ENCODE measurements around the gene ELP2. TPM values are rescaled to one million over a fixed set of nuclear protein-coding genes. Genes with fewer than 3 reads are reported as not detected.

ELP2 gene
- total RNA-seq, 1 experiment from 2014 or later: 137 TPM

GRCh38 chr18:36183987-36184386 is 54.3 kb downstream of the ELP2 start:
- H2BK12ac ChIP-seq (ENCODE audit: insufficient read length, low read depth, low read length): no peak overlapping the region
- Mint-ChIP-seq H3K27ac (no peak overlapping the region; a peak in 1 of 7 replicates), H3K27me3 (ENCODE audit: low read depth) (peaks cover 50% of the 10 kb centered on the region), H3K4me3 (no peak overlapping the region), H3K4me1 (peaks cover 36 to 38% of the 10 kb centered on the region in 2 experiments), H3K9me3 (no peaks in the 10 kb centered on the region; a peak in 1 of 5 replicates), H3K36me3 (ENCODE audit: insufficient read depth in 1 of 3, low read depth in 3 of 3) (no peaks in the 10 kb centered on the region)
- no peak overlapping the region for H3K4ac ChIP-seq (ENCODE audit: low read depth, low read length)
- H3K14ac ChIP-seq (ENCODE audit: insufficient read depth, low read length): no peak overlapping the region
- H3K27me3 ChIP-seq (ENCODE audit: insufficient read depth, low read length): peaks cover 5% of the 10 kb centered on the region; the same call in 1 of the 2 replicates
- no peak overlapping the region for H2AK5ac ChIP-seq (ENCODE audit: insufficient read length, low read length)
- peaks cover 11% of the 10 kb centered on the region for H3K23me2 ChIP-seq (ENCODE audit: insufficient read length, low read depth, low read length, poor library complexity, severe bottlenecking)
- H3K18ac ChIP-seq (ENCODE audit: insufficient read length, low read depth, low read length): no peak overlapping the region
- H2AFZ ChIP-seq (ENCODE audit: low read length): no peak overlapping the region
- no peak overlapping the region for H3K9ac ChIP-seq (ENCODE audit: extremely low read depth, insufficient read length, low read length)
- H4K20me1 ChIP-seq (ENCODE audit: control insufficient read depth, insufficient read depth, insufficient read length): no peaks in the 10 kb centered on the region
- H3T11ph ChIP-seq (ENCODE audit: low read length): no peak overlapping the region
- H3K9me3 ChIP-seq (ENCODE audit: control insufficient read depth, low read depth, low read length): no peaks in the 10 kb centered on the region
- H3K4me1 ChIP-seq (ENCODE audit: insufficient read depth, low read length): peaks cover 1% of the 10 kb centered on the region; the same call in 1 of the 2 replicates
- no peak overlapping the region for H3K27ac ChIP-seq (ENCODE audit: insufficient read length, low read depth, low read length)
- H2BK20ac ChIP-seq (ENCODE audit: low read depth, low read length, poor library complexity, severe bottlenecking): no peak overlapping the region
- H3K56ac ChIP-seq (ENCODE audit: insufficient read length, low read depth, low read length): no peak overlapping the region
- no peak overlapping the region for H2BK5ac ChIP-seq (ENCODE audit: insufficient read length, low read length)
- H2BK120ac ChIP-seq (ENCODE audit: low read depth, low read length, poor library complexity, severe bottlenecking): no peak overlapping the region
- DNase-seq: no peak
- no peak for TF ChIP-seq CTCF (conservative IDR thresholded peaks at IDR 0.05)
- H3K4me2 ChIP-seq (ENCODE audit: insufficient read depth, insufficient read length, low read length): no peak overlapping the region
- no peak overlapping the region for H2BK15ac ChIP-seq (ENCODE audit: low read depth, low read length)
- no CpG with 5 or more reads among the region's 2 CpGs for WGBS (ENCODE audit: extremely low coverage, insufficient read length, low lambda C conversion rate)
- no peaks in the 10 kb centered on the region for H3K79me1 ChIP-seq (ENCODE audit: insufficient read depth, low read depth, low read length, poor library complexity, severe bottlenecking)
- no peak overlapping the region for H4K91ac ChIP-seq (ENCODE audit: insufficient read length, low read depth, low read length)
- H3K79me2 ChIP-seq (ENCODE audit: insufficient read depth, low read length): no peaks in the 10 kb centered on the region
- no peak overlapping the region for H3K23ac ChIP-seq (ENCODE audit: insufficient read length, low read depth, low read length)
- no peak overlapping the region for H4K5ac ChIP-seq (ENCODE audit: insufficient read length, low read depth, low read length)
- H4K8ac ChIP-seq (replicated peaks; ENCODE audit: insufficient read length, low read depth, low read length): no peak overlapping the region
